Bronchus fibroblast of lung (primary cell): ENCODE results near the gene HSD17B3. TPM values are rescaled to one million over a fixed set of nuclear protein-coding genes. Genes with fewer than 3 reads are reported as not detected.

Experiments
- total RNA-seq: library from RNA; depleted of rRNA; stranded (reverse); fragments of >200 nt; gene quantifications from 2 replicates; pipeline ENCODE4 v1.2.3, GENCODE V29; 2015

Gene HSD17B3
- 0.30 TPM in 1 of 2 replicates, not detected in the other for total RNA-seq

GRCh38 chr9:96302021-96302420, at the start of gene HSD17B3:
Gene HSD17B3, minus strand, starts transcription at chr9:96302176. Its CDS starts 72 bp downstream, at chr9:96302104.

Other genes starting within 250 kb of the HSD17B3 start
- gene SLC35D2, start 81.5 kb upstream of the HSD17B3 start, total RNA-seq: 24.7 and 29.1 TPM in 2 replicates
- 3.9 and 5.2 TPM in 2 replicates for gene ZNF367, start 116.2 kb upstream of the HSD17B3 start, total RNA-seq
- gene HABP4, start 148.0 kb upstream of the HSD17B3 start, total RNA-seq: 14.3 and 19.3 TPM in 2 replicates